Stimulated activated CD4-positive, alpha-beta T cell treated with anti-CD3 and anti-CD28 coated beads, Interleukin-1b, Interleukin-23, amount 100 ng/mL, for 1 hour (primary cell): Measurements from ENCODE around the gene NKD1.

Experiments used
- DNase-seq, 2 donors: peaks; one replicate each; pipeline ENCODE4 v3.0.0-alpha.2; 2020; ENCODE audit warnings: low read depth in 2 of 2

Gene NKD1

GRCh38 chr16:50558913-50559312 is 10.7 kb downstream of the NKD1 start:
- DNase-seq: no peak

GRCh38 chr16:50559342-50559741 is 11.1 kb downstream of the NKD1 start:
- no peak for DNase-seq

DNA sequence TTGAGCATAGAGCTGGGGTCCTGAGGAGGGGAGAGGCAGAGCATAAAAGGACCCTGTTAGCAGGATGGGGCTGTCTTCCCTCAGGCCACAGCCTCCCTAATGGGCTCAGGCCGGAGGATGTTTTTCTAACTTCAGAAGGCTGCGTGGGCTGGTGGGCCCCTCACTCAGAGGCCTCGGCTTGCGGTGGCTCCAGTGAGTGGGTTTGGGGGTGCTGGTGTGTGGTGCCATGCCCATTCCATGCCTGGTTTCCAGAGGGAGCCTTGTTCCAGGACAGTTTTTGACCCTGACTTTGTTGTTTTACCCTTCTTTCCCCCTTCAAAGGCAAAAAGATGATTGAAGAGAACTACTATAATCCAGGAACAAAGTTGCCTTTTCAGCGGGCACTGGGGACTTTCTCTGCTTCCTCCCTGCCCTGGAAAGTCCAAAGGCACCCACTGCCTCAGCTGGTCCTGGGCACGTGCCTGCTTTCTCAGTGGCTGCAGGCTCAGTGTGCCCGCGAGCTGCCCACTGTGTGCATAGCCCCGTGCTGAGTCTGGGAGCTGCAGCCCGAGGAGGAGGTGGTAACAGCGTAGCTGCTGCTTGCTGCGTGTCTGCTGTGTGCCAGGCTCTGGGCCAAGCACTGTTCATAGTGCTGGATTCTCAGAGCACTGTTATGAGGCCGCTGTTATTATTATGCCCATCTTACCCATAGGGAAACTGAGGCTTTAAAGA is 11.8 kb downstream of the NKD1 start:
- no peak for DNase-seq

DNA sequence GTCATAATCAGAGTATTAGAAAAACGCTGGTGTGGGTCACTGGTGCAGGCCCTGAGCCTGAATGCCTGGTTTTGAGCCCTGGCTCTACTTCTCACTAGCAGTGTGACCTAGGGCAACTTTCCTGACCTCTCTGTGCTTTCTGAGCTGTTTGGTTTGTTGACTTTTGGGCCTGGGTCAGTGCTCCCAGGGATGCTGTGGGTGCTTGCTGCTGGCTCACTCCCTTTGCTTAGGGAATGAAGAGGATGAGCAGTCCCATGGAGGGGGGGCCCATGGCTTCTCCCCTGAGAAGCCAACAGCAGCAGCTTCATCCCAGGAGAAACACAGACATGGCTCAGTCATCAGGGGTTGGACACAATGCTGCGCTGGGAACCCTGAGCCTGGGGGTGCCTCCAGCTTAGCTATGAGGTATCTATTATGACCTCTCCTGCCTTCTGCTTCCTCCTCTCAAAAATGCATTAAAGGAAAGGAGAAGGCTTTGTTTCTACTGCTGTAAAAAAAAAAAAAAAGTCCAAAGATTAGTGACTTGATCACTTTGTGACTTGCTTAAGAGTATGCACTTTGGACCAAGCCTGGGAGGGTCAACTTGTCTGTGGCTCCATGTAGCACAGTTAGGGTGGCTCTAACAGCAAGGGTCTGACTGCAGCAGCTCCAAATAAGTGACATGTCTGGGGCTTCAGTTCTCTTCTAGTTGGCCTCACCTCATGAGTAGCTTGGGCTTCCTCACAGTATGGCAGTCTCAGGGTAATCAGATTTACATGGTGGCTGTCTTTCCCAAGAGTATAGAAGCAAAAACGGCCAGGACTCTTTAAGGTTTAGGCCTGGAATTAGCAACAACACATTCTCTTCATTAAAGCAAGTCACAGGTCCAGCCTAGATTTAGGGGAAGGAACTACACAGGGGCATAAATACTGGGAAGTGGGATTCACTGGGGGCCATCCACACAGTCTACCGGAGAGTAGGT is 13.0 kb downstream of the NKD1 start:
- no peak for DNase-seq

DNA sequence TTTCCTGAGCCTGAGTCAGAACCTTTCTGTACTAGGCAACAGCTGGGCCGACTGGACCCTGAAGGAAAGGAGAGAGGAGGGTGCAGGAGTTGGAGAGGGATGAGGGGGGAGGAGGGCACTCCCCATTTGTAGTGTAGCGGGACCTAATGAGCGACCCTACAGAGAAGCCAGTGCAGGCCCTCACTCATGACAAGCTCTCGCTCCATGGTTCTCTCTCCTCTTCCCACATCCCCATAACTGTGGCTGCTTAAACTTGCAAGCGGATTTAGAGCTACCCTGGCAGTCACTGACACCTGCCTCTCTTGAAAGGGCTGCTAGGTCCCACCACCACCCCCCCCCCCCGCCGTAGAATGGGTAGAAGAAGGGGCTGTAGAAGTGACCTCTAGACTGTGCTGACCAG is 14.5 kb downstream of the NKD1 start:
- DNase-seq: no peak

DNA sequence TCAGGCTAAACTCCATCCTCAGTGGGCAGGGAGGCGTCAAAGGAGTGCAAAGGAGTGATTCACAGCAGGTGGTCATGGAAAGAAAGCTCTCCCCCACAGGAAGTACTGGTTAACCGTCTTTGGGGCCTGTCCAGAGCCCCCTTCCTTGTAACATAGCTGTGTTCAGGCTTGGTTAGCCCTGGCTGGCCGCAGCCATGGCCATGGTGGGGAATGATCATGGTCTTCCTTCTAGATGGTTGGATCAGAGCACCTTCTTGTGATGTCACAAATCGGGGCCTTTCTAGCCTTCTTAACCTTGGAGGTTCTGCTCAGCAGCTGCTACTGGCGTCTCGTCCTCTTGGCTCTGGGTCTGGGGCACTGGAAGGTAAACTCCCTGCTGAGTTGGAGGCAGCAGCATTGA is 15.8 kb downstream of the NKD1 start:
- no peak for DNase-seq

DNA sequence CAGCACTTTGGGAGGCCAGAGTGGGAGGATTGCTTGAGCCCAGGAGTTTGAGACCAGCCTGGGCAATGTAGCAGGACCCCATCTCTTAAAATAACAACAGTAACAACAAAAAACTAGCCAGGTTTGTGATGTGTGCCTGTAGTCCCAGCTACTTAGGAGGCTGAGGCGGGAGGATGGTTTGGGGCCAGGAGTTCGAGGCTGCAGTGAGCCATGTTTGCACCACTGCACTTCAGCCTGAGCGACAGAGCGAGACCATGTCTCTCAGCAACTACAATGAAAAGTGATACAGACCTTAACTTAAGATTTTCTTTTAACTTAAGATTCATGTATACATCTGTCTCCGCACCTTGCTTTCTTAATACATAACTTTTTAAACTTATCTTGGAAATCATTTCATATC is 17.2 kb downstream of the NKD1 start:
- no peak for DNase-seq

GRCh38 chr16:50566014-50566962 is 18.1 kb downstream of the NKD1 start:
- no peak for DNase-seq

DNA sequence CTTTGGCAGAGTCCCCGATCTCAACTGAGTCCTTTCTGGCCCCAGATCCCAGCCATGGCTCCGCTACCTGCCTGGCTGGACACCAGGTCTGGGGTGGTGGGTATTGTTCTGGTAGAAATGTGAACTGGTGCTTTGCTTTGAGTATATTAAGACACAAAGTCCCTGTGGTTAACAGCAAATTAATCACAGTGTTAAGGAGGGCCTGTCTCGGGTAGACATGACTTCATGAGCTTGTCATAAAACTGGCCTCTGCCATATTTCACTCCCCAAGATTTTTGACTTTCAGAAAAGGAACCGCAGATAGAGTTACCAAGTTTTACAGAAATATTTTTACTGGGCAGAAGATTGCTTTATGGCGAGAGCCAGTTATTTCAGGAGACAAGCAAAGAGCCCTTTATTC is 19.5 kb downstream of the NKD1 start:
- DNase-seq: no peak

DNA sequence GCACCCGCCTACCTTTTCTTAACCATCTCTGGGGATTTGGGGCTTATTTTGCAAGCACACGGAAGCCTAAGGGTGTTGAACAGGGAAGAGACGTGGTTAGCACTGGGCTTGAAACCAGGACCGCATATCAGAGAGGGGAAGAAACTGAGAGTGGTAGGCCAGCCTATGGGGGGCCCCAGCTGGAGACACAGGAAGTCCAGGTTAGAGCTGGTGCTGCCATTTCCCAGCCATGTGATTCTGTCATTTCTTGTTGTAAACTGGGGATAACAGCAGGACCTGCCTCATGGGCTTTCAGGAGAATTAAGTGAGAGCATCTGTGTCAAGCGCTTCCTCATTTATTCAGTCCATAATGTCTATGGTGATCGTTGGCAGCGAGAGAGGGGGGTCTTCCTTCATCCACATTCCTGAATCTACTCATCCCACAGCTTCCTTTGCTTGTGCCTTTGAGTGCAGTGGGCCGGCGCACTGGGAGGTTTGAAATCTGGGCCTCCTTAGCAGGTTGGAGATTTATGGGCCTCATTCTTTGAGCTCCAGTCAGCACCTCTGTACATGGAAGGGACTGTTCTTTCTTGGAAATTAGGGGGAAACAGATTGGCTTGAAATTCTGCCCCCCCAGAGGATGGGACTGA is 20.1 kb downstream of the NKD1 start:
- DNase-seq: no peak

- DNase-seq: no peak
Observed at GRCh38 chr16:50570354-50570753, 22.2 kb downstream of the NKD1 start.

GRCh38 chr16:50570808-50571598 is 22.8 kb downstream of the NKD1 start:
- DNase-seq: no peak

DNA sequence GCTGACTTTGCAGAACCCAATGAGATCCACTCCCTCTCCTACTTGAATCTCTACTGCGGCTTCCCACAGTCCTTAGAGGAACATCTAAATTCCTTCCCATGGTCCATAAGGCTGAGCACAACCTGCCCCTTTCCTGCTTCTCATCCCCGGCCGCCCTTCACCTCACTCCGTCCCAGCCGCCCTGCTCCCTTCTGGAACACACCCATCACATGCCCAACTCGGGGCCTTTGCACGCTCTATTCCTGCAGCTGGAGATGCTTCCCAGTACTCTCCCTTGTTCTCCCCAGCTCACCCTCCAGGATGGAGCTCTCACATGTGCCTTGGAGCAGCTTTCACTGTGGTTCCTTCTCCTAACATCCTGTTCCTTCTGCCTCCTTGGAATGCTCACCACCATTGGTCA is 23.6 kb downstream of the NKD1 start:
- no peak for DNase-seq

DNA sequence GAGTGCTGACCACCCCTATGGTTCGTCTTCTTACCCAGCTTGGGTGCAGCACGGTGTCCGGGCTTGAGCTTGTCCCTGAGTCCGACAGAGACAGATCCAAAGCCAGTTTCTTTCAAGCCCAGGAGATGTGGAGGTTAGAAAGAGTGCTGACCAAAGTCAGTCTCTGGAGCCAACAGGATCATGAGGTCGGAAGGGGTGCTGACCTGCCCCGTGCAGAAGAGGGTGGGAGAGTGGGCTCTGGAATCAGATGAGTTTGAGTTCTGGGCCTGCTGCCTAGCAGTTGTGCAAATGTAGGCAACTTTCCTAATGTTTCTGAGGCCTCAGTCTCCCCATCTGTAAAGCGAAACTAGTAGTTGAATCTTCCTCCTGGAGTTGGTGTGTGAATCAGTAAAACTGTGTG is 24.5 kb downstream of the NKD1 start:
- DNase-seq: no peak

- DNase-seq: no peak
Observed at GRCh38 chr16:50573279-50573678, 25.1 kb downstream of the NKD1 start.

- DNase-seq: no peak
Observed at GRCh38 chr16:50573947-50574744, 25.9 kb downstream of the NKD1 start.

GRCh38 chr16:50574745-50575136 is 26.5 kb downstream of the NKD1 start:
- no peak for DNase-seq

DNA sequence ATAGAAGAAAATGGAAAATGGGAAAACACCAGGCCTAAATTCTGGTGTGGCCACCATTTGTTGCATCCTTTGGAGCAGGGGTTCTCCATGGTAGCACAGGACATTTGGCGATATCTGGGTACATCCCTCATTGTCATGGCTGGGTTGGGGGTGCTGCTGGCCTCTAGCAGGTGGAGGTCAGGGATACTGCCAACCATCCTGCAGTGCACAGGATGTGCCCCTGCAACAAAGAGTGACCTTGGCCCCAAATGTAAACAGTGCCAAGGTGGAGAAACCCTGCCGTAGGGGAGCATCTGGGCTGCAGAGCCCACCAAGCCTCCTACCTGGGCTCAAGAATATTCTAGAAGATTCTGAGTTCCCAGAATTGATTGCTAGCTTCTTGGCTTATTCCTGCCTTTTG is 27.5 kb downstream of the NKD1 start:
- DNase-seq: no peak

GRCh38 chr16:50576403-50577113 is 28.4 kb downstream of the NKD1 start:
- no peak for DNase-seq
